ENCODE results near the gene PLXNA1. TPM values are rescaled to one million over a fixed set of nuclear protein-coding genes. Genes with fewer than 3 reads are reported as not detected.

Gene PLXNA1
- total RNA-seq, 1 experiment from 2014 or later: 30.3 TPM

DNA sequence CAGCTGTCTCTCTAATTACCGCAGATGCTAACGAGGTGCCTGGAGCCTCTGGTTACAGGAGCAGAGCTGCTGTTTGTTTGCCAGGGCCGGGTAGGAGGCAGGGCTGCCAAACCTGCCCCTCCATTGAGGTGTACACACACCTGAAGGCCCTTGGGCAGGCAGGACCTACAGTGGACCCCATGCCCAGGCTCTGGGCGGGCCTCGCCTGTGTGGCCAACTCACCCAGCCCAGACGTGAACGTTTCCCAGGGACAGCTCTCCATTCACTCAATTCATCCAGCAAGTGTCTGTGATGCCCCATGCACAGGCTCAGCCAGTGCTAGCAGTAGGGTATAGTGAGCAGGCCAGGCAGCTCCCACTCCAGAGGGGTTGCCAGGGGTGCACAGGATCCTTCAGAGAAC lies 43.7 kb downstream of the PLXNA1 start:
- Histone ChIP-seq H3K9me3 (ENCODE audit: control insufficient read depth in 1 of 2, insufficient read depth in 1 of 2, low read depth in 1 of 2, low read length in 2 of 2) (no peaks in the 10 kb centered on the region), H3K4me3 (replicated peaks in 1 of 2; ENCODE audit: low read depth in 1 of 2, low read length in 2 of 2) (no peak overlapping the region), H4K20me1 (ENCODE audit: insufficient read depth) (no peaks in the 10 kb centered on the region), H3K4me1 (ENCODE audit: control insufficient read depth in 1 of 2, insufficient read depth in 2 of 2, low read length in 2 of 2) (no peaks in the 10 kb centered on the region), H3K9ac (ENCODE audit: low read length) (no peak overlapping the region), H3K27ac (ENCODE audit: low read depth, low read length) (no peak overlapping the region), H2AFZ (ENCODE audit: low read depth, low read length, poor library complexity, severe bottlenecking) (no peak overlapping the region), H3K27me3 (ENCODE audit: insufficient read depth, low read length) (no peaks in the 10 kb centered on the region), H3K36me3 (ENCODE audit: control insufficient read depth in 1 of 2, insufficient read depth in 2 of 2, low read length in 2 of 2) (peaks cover 14 to 15% of the 10 kb centered on the region in 2 experiments; a peak in 2 of 4 replicates), H3K79me2 (ENCODE audit: insufficient read depth, low read length) (no peaks in the 10 kb centered on the region), H3K4me2 (ENCODE audit: low read length) (no peak overlapping the region), H3K9me2 (ENCODE audit: insufficient read depth) (no peaks in the 10 kb centered on the region)
- ChIA-PET CTCF (no interaction called here), RAD21 (ENCODE audit: low non-redundant PET in 1 of 2, low total read pairs in 2 of 2, uncharacterized antibody in 2 of 2, unreplicated experiment in 2 of 2) (no interaction called here), POLR2A (no interaction called here)
- no TSS peak for BruUV-seq (replicated peaks)
- TF ChIP-seq, protein P1, sequence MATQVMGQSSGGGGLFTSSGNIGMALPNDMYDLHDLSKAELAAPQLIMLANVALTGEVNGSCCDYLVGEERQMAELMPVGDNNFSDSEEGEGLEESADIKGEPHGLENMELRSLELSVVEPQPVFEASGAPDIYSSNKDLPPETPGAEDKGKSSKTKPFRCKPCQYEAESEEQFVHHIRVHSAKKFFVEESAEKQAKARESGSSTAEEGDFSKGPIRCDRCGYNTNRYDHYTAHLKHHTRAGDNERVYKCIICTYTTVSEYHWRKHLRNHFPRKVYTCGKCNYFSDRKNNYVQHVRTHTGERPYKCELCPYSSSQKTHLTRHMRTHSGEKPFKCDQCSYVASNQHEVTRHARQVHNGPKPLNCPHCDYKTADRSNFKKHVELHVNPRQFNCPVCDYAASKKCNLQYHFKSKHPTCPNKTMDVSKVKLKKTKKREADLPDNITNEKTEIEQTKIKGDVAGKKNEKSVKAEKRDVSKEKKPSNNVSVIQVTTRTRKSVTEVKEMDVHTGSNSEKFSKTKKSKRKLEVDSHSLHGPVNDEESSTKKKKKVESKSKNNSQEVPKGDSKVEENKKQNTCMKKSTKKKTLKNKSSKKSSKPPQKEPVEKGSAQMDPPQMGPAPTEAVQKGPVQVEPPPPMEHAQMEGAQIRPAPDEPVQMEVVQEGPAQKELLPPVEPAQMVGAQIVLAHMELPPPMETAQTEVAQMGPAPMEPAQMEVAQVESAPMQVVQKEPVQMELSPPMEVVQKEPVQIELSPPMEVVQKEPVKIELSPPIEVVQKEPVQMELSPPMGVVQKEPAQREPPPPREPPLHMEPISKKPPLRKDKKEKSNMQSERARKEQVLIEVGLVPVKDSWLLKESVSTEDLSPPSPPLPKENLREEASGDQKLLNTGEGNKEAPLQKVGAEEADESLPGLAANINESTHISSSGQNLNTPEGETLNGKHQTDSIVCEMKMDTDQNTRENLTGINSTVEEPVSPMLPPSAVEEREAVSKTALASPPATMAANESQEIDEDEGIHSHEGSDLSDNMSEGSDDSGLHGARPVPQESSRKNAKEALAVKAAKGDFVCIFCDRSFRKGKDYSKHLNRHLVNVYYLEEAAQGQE (IDR thresholded peaks at IDR 0.05; ENCODE audit: low read depth): no peak
- TF ChIP-seq ZBTB33 (IDR thresholded peaks at IDR 0.05; ENCODE audit: extremely low read depth, insufficient replicate concordance, low read length): no peak
- TF ChIP-seq MAX (IDR thresholded peaks at IDR 0.05): no peak
- TF ChIP-seq ZNF274 (IDR thresholded peaks at IDR 0.05; ENCODE audit: low read depth, low read length): no peak
- intact Hi-C loops (cut with micrococcal nuclease): no loop called here
- DNase-seq (ENCODE audit: low read depth, low spot score) (no peak), ATAC-seq (no peak)
